Parathyroid adenoma (tissue), 2 donors: ENCODE results near the gene RBKS.

Experiments used
- H2AFZ ChIP-seq: fragments of 300-600 bp; sonication (generic); one replicate; pipeline ENCODE4 v1.7.0; 2017; ENCODE audit warnings: antibody characterized with exemption, mild to moderate bottlenecking
- H3K27ac ChIP-seq: fragments of 300-600 bp; sonication (generic); one replicate; pipeline ENCODE4 v1.7.0; 2017
- H3K27me3 ChIP-seq: fragments of 300-600 bp; sonication (generic); one replicate; pipeline ENCODE4 v1.7.0; 2017; ENCODE audit warnings: low read length; ENCODE audit not compliant: control insufficient read depth, insufficient read depth
- H3K36me3 ChIP-seq: fragments of 300-600 bp; sonication (generic); one replicate; pipeline ENCODE4 v1.7.0; 2017; ENCODE audit warnings: low read length; ENCODE audit not compliant: control insufficient read depth, insufficient read depth
- H3K4me1 ChIP-seq: fragments of 300-600 bp; sonication (generic); one replicate; pipeline ENCODE4 v1.7.0; 2017; ENCODE audit warnings: control low read depth
- H3K4me2 ChIP-seq: fragments of 300-600 bp; sonication (generic); one replicate; pipeline ENCODE4 v1.7.0; 2017; ENCODE audit warnings: low read length
- H3K4me3 ChIP-seq: fragments of 300-600 bp; sonication (generic); one replicate; pipeline ENCODE4 v1.7.0; 2017; ENCODE audit warnings: low read depth, low read length
- H3K79me2 ChIP-seq: fragments of 300-600 bp; sonication (generic); one replicate; pipeline ENCODE4 v1.7.0; 2017; ENCODE audit warnings: control low read depth
- H3K9ac ChIP-seq: fragments of 300-600 bp; sonication (generic); one replicate; pipeline ENCODE4 v1.7.0; 2017; ENCODE audit warnings: mild to moderate bottlenecking
- H3K9me3 ChIP-seq: fragments of 300-600 bp; sonication (generic); one replicate; pipeline ENCODE4 v1.7.0; 2017; ENCODE audit warnings: low read length; ENCODE audit not compliant: control insufficient read depth
- CTCF ChIP-seq: fragments of 300-600 bp; sonication (generic); IDR thresholded peaks from one replicate; pipeline ENCODE4 v1.7.0; 2017; ENCODE audit warnings: antibody characterized with exemption, mild to moderate bottlenecking
- donor health status: primary hyperparathyroidism.

The RBKS gene

GRCh38 chr2:27903649-27904404 is 13.6 kb upstream of the RBKS start:
- no peak overlapping the region for H3K27ac ChIP-seq
- TF ChIP-seq CTCF: no peak

GRCh38 chr2:27903018-27903417 is 12.8 kb upstream of the RBKS start:
- no peaks in the 10 kb centered on the region for H3K36me3 ChIP-seq
- TF ChIP-seq CTCF: no peak
- no peaks in the 10 kb centered on the region for H3K27me3 ChIP-seq
- H3K4me3 ChIP-seq: no peak overlapping the region
- H3K9me3 ChIP-seq: no peaks in the 10 kb centered on the region
- no peak overlapping the region for H3K9ac ChIP-seq
- H3K4me2 ChIP-seq: no peak overlapping the region
- no peaks in the 10 kb centered on the region for H3K4me1 ChIP-seq
- no peak overlapping the region for H3K27ac ChIP-seq
- H3K79me2 ChIP-seq: peaks cover 2% of the 10 kb centered on the region
- H2AFZ ChIP-seq: no peak overlapping the region

More at GRCh38 chr2:27903649-27904404, 13.6 kb upstream of the RBKS start:
- H3K36me3 ChIP-seq: no peaks in the 10 kb centered on the region
- no peaks in the 10 kb centered on the region for H3K9me3 ChIP-seq
- H3K9ac ChIP-seq: no peak overlapping the region
- no peaks in the 10 kb centered on the region for H3K4me1 ChIP-seq
- no peaks in the 10 kb centered on the region for H3K27me3 ChIP-seq
- no peak overlapping the region for H3K4me2 ChIP-seq
- H2AFZ ChIP-seq: no peak overlapping the region
- H3K79me2 ChIP-seq: peaks cover 2% of the 10 kb centered on the region
- H3K4me3 ChIP-seq: no peak overlapping the region

GRCh38 chr2:27902098-27902497 is 11.9 kb upstream of the RBKS start:
- H2AFZ ChIP-seq: no peak overlapping the region
- no peaks in the 10 kb centered on the region for H3K27me3 ChIP-seq
- TF ChIP-seq CTCF: no peak
- no peaks in the 10 kb centered on the region for H3K36me3 ChIP-seq
- no peaks in the 10 kb centered on the region for H3K9me3 ChIP-seq
- H3K79me2 ChIP-seq: peaks cover 2% of the 10 kb centered on the region
- no peaks in the 10 kb centered on the region for H3K4me1 ChIP-seq
- no peak overlapping the region for H3K4me3 ChIP-seq
- no peak overlapping the region for H3K9ac ChIP-seq
- no peak overlapping the region for H3K4me2 ChIP-seq
- no peak overlapping the region for H3K27ac ChIP-seq

GRCh38 chr2:27901234-27901633 is 11.0 kb upstream of the RBKS start:
- Histone ChIP-seq H2AFZ (no peak overlapping the region), H3K4me2 (no peak overlapping the region), H3K27ac (no peak overlapping the region), H3K36me3 (no peaks in the 10 kb centered on the region), H3K79me2 (peaks cover 4% of the 10 kb centered on the region), H3K9me3 (no peaks in the 10 kb centered on the region), H3K4me3 (no peak overlapping the region), H3K4me1 (no peaks in the 10 kb centered on the region), H3K9ac (no peak overlapping the region), H3K27me3 (no peaks in the 10 kb centered on the region)
- TF ChIP-seq CTCF: no peak

GRCh38 chr2:27897717-27898116 is 7.5 kb upstream of the RBKS start:
- H3K9me3 ChIP-seq: no peaks in the 10 kb centered on the region
- no peaks in the 10 kb centered on the region for H3K36me3 ChIP-seq
- TF ChIP-seq CTCF: no peak
- no peak overlapping the region for H2AFZ ChIP-seq
- no peak overlapping the region for H3K27ac ChIP-seq
- no peak overlapping the region for H3K9ac ChIP-seq
- no peaks in the 10 kb centered on the region for H3K4me1 ChIP-seq
- no peaks in the 10 kb centered on the region for H3K27me3 ChIP-seq
- no peak overlapping the region for H3K4me2 ChIP-seq
- H3K4me3 ChIP-seq: no peak overlapping the region
- H3K79me2 ChIP-seq: peaks cover 5% of the 10 kb centered on the region
